Measurements from ENCODE around the gene MYDGF.

Gene MYDGF

DNA sequence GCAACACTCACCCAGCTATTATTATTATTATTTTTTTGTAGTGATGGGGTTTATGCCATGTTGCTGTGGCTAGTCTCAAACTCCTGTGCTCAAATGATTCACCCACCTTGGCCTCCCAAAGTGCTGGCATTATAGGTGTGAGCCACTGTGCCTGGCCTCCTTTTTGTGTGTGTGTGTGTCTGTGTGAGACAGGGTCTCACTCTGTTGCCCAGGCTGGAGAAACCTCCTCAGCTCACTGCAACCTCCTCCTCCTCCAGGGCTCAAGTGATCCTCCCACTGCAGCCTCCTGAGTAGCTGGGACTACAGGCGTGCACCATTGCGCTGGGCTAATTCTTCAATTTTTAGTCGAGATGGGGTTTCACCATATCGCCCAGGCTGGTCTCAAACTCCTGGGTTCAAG, 3.6 kb upstream of the MYDGF start:
- DNase-seq = no peak

DNA sequence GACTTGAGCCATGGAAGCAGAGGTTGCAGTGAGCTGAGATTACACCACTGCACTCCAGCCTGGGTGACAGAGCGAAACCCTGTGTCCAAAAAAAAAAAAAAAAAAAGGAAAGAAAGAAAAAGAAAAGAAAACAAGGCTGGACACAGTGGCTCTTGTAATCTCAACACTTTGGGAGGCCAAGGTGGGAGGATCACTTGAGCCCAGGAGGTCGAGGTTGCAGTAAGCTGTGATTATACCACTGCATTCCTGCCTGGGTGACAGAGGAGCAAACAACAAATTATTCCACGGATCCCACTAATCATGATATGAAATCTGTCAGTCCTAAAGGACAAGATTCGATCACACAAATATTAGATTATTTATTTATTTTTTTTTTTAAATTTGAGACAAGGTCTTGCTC, 3.1 kb upstream of the MYDGF start:
- no peak for DNase-seq

DNA sequence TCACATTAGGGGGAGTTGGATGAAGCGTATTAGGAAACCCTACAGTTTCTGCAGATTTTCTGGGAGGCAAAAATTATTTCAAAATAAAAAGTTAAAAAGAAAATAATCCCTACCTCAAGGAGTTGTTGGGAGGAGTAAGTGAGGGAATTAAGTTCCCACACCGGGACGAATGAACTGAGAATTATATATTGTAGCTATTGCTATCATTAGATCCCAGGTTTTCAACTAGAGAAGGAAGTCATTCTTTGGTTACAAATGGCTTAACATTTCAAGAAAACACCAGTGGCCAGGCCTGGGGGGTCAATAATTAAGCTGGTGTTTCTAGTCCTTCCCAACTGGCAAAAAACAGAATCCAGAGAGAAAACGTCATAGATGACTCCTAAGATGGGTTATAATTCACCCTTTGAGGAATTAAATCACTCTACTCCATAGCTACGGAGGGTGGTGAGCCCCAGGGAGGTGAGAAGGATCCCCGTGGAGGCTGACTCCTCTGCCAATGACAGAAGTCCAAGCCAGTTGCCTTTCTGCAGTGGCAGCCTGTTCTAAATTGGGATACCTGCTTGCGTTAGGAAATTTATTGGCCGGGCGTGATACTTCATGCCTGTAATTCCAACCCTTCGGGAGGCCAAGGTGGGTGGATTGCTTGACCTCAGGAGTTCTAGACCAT, 1.2 kb upstream of the MYDGF start:
- no peak for DNase-seq

DNA sequence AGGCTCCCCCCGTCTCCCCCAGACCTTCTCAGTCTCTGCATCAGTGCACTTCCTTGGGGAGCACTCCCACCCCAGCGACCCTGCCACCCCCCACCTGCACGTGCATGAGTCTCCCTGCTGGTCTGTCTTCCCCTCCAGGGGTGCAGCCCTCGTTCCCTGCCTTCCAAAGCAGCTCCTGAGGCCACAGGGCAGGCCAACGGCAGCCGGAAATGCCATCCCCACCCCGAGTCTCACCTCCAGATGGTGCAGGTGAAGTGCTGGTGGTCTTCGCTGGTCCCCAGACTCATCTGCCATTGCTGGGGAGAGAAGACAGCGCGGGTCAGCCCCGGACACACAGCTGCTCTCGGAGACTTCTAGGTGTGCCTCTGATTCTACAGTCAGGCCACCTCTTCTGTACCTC, 5.5 kb downstream of the MYDGF start:
- DNase-seq = no peak

DNA sequence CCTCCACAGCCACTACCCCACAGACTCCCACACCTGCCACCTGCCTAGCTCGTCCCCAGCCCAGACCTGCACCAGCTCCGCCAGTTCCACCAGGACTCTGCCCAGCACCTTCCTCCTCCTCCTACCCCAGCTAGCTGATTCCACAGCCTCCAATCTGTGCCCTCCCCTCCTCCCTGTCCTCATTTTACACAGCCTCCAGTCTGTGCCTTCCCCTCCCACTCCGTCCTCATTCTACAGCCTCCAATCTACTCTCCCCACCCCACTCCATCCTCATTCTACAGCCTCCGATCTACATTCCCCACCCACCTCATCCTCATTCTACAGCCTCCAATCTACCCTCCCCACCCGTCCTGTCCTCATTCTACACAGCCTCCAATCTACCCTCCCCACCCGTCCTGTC, 7.3 kb downstream of the MYDGF start:
- no peak for DNase-seq

DNA sequence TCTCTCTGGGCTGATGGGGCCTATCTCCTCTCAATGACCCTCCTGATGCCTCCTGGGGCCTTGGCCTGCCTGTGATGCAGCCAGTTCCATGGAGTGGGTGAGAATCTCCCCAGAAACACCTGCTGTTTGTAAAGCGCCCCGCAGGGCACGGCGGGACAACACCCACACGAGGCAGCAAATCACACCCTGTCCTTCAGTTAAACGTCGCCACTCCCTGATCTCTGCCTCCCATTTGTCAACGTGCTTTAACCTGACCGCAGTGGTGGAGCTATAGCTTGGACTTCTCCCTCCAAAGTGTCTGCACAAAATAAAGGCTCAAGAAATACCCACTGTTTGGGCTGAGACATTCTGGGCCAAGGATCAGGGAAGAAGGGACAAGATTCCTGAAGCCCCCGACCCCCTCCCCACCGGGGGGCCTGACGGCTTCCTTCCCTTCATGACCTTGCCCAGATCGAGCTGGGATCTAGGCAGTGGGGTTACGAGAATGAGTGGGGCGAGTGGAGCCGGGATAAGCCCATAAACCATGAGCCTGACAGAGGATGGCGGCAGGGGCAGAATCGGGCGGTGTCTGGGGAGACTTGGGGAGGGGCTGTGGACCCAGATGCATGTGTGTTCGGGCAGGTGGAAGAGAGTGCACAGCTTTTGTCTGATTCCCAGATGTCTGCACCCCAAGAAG, 8.0 kb downstream of the MYDGF start:
- DNase-seq = no peak

DNA sequence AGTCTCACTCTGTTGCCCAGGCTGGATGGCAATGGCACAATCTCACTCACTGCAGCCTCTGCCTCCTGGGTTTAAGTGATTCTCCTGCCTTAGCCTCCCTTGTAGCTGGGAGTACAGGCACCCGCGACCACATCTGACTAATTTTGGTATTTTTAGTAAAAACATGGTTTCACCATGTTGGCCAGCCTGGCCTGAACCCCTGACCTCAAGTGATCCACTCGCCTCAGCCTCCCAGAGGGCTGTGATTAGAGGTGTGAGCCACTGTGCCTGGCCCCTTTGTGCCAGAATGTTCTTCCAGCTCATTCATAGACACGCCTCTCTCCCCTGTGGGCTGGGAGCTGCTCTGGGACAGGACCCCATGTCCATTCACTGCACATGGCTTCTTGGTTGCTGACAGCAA, 9.1 kb downstream of the MYDGF start:
- DNase-seq = no peak

DNA sequence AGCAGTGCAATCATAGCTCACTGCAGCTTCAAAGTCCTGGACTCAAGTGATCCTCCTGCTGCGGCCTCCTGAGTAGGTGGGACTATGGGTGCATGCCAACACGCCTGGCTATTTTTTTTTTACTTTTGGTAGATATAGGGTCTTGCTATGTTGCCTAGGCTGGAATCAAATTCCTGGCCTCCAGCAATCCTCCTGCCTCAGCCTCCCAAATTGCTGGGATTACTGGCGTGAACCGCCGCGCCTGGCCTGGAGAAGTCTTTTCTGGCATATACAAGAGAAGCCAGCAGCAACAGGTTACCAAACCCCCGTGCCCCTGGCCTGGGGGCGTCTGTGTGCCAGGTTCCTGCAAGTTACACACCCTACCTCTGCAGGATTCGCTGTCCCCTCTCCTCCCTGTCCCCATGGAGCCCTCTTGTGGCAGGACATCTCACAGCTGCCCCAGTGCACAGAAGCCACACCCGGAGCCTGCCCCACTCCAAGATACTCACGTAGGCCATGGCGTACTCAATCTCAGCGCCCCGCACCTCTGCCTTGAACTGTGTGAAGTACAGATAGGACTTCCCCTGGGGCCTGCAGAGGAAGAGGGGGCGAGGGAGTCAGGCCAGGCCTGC, 9.9 kb downstream of the MYDGF start:
- DNase-seq = no peak

DNA sequence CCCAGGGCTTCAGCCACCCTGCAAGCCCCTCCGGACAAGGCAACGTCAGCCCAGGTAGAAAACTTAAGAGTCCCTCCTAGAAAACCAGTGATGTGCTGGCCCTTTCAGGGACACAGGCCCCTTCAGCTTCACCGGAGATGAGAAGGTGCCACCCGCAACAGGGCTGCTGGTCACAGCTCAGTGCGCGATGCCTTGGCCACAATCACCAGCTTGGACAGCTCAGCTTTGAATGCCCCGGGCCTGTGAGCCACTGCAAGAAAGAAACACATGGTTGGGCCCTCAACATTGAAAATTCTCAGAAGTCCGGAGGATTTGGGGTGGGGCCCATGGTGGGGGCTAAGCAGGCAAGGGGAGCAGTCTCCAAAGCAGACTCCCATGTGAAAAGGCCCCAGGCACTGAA, 12.3 kb downstream of the MYDGF start:
- DNase-seq = no peak

DNA sequence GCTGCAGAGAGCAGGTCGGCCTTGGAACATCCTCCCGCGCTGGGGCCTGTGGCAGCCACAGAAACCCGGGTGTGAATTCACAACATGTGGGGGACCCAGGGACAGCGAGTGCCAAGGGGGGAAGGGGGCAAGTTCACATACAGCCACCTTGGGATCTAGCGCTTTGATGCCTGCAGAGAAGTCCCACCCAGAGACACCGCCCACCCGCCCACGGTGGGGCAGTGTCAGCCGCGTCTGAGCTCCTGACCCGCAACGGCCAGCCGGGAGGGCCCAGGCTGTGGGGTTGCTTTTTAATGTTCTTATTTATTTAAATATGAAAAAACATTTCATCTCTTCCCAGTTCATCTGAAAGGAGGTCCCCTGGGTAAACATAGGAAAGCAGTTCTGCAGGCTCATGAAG, 12.9 kb downstream of the MYDGF start:
- DNase-seq = no peak

DNA sequence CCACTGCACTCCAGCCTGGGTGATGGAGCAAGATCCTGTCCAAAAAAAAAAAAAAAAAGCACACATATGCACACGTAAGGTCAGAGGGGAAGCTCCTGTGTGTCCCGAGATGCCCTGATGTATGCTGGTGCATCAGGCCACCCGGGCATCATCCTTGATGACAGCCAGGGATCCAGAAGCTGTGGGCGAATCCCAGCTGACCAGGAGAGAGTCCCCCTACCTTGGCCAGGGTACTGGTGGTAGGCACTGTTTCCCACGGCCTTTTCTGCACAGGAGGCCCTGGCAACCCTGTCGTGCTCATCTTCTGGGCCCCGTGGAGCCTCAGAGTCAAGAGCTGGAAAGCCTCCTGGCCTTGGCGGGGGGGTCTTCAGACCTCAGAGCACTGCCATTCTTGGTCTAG, 14.0 kb downstream of the MYDGF start:
- DNase-seq = no peak

DNA sequence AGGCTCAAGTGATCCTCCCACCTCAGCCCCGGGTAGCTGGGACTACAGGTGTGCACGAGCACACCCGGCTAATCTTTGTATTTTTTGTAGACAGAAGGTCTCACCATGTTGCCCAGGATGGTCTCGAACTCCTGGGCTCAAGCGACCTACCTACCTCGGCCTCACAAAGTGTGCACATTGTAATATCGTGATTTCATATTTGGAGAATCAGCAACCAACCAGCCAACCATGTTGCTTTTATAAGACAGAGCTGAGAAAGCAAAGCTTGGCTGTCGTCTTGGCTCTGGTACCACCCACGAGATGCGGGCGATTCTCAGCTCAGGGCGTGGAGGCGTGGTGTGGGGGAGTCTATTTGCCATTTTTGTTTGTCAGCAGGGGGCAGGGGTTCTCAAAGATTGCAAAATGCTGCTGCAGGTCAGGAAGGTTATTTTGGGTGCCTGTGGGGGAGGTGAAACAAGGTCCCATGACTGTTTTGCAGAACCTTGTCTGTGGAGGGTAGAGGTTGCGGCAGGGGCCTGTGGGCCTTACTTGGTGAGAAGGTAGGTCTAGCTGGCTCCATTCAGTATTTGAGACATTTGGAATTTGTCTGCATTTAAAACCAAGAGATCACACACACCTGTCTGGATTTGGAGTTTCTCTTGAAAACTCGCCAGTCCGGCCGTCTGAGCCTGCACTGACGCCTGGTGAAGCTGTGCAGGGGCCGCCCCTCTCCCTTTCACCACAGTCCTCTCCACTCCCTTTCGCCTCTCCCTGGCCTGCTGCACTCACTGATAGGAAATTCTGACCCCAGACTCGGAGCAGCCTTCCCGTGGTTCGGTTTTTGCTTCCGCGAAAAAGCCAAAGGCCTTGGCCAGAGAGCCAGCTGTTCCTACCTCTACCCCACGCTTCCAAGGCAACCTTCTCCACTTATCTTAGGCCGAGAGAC, 15.4 kb downstream of the MYDGF start:
- DNase-seq = no peak

DNA sequence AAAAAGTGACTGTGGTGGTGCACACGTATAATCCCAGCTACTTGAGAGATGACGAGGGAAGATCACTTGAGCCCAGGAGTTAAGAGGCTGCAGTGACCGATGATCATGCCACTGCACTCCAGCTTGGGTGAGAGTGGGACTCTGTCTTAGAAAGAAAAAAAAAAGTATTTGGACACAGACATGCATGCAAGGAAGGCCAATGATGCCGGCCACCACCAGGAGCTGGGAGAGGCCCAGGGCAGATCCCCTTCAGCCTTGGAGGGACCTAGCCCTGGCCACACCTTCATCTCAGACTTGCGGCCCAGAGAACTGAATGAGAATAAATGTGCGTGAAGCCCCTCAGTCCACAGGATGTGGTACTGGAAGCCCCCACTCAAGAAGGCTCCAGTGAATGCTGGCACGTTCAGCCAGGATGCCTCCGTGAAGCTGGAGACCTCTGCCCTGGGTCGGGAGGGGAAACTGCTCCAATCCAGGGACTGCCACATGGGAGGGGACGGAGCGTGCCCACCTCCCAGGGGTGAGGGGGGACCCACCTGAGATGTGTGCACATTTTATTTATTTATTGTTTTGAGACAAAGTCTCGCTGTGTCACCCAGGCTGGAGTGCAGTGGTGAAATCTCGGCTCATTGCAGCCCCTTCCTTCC, 16.2 kb downstream of the MYDGF start:
- no peak for DNase-seq

DNA sequence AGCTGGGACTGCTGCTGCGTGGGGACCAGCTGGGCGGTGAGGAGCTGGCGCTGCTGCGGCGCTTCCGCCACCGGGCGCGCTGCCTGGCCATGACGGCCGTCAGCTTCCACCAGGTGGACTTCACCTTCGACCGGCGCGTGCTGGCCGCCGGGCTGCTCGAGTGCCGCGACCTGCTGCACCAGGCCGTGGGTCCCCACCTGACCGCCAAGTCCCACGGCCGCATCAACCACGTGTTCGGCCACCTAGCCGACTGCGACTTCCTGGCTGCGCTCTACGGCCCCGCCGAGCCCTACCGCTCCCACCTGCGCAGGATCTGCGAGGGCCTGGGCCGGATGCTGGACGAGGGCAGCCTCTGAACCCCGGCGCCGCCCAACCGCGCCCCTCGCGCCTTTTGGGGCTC, 18.1 kb downstream of the MYDGF start:
- no peak for DNase-seq

DNA sequence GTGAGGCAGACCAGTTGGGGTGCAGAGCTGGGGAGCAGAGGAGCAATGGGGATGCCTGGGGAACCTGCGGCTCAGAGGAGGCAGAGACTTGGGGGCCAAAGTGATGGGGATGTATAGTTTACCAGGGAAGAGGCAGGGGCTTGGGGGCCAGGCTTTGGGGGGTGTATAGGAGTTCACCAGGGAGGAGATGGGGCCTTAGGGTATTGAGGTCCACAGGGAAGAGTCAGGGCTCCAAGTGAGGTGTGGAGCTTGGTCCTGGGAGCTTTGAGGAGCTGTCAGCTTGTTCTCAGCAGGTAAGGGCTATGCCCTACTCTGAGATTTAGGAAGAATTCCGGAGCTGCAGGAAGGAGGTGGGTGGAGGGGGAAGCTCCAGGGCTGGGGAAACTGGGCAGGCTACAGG, 20.0 kb downstream of the MYDGF start:
- no peak for DNase-seq

DNA sequence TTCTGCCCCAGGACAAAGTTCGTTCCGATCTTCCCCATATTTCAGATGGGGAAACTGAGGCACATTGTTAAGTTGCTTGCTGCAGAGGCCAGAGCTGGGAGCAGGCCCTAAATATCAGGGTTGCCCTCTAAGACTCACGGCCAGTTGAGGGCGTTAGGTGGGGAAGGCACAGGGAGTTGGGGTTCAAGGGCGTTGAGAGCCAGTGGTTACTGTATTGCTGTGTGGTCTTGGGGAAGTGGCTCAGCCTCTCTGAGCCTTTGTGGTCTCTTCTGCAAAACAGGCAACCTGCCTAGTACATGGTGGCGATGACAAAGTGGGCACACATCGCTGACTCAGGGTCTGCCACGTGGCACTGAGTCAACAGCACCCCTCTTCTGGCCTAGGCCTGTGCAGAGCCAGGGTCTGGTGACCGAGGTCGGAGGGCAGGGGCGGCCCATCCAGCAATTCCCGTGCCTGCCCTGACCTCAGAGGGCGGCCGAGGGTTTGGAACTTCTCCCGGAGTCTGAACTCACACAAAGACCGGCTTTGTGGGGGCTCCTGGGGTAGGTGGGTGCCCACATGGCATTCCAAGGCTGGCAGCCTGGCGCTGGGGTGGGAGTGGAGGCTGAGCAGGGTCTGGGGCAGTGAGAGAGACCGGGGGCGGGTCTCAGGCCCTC, 20.6 kb downstream of the MYDGF start:
- no peak for DNase-seq

DNA sequence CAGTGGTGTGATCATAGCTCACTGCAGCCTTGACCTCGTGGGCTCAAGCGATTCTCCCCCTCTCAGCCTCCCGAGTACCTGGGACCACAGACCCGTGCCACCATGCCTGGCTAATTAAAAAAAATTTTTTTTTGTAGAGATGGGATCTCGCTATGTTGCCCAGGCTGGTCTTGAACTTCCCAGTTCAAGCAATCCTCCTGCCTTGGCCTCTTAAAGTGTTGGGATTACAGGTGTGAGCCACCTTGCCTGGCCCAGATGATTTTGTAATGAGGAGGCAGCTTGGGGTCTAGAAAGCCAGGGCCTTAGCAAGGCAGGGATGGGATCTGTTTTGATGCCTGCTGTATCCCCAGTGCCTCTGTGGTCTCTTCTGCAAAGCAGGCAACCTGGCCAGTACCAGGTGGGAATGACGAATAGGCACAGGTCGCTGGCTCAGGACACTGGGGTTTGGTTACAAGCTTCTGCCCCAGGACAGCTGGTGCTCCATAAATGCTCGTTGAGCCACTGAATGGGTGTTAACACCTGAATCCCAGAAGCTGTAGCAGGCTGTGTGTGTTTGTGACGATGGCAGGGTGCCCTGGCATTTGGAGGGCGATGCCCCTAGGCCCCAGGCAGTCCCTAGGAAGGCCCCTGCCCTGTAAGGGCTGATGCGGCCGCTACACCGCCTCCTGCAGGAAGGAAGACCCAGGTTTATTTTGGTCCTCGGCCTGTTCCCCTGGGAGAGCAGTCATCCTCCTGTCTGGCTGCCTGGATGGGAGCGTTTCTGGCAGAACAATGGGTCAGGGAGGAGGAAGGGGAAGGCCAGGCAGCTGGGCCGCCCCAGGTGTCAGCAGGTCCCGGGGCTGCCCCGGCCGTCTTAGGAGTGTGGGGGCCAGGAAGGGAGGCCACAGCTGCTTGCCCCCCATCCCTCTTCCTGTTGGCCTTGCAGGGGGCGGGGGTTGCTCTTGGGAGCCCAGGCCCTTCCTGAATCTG, 22.2 kb downstream of the MYDGF start:
- DNase-seq = no peak

DNA sequence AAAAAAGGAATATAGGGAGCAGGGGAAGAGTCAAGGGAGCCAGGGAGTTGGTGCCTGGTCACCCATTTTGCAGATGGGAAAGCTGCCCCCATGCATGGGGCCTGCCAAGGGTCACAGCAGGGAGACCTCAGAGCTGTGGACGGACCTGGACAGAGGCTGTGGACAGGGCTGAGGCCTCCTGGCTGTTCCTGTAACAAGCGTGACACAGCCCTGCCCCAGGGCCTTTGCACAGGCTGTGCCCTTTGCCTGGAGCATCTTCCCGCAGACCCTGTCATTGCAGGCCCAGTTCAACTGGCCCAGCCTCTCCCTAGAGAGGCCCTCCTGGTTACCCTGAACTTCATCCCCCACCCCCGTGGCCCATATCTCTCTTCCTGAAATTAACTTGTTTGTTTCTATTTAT, 24.4 kb downstream of the MYDGF start:
- DNase-seq = no peak

DNA sequence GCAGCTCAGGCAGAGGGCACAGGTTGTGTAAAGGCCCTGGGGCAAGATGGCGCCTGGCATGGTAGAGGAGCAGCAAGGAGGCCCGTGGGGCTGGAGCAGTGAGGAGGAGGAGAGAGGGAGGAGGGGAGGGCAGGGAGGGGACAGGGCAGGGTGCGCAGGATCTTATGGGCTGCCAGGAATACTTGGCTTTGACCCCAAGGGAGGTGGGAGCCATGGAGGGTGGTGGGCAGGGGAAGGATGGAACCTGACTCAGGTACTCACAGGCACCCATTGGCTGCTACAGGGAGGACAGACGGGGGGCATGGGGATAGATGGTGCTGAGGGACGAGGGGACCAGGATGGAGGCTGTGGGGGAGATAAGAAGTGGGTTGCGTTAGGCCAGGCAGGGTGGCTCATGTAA, 27.5 kb downstream of the MYDGF start:
- DNase-seq = no peak

DNA sequence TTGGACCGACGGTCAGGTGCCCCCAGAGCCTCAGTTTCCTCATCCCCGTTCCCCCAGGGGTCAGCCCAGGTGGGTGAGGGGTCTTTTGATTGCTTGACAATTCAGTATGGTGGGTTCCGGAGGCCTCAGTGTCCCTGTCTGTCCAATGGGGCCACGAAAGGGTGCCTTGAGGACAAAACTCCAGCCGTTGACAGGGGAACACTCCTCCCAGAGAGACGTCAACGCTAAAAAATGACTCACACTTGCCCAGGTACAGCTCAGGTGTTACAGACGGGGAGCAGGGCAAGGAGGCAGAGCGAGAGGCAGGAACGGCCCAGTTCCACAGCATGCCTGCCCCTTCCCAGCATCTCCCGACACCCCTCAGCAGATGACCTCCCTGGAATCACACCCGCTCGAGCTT, 29.0 kb downstream of the MYDGF start:
- DNase-seq = no peak
